Measurements from ENCODE around the gene PTRH1.

GRCh38 chr9:127734247-127734746 is 18.8 kb upstream of the PTRH1 start:
- TF ChIP-seq CTCF (IDR thresholded peaks at IDR 0.05) (no peak), POLR2A (IDR thresholded peaks at IDR 0.05) (no peak), POLR2AphosphoS5 (IDR thresholded peaks at IDR 0.05) (no peak), EP300 (IDR thresholded peaks at IDR 0.05) (no peak)

All from suprapubic skin (tissue), 4 donors.